Neural cell (in vitro differentiated cells): ENCODE results near the gene SETX.

ENCODE experiments used
- CTCF ChIP-seq: fragments of 450-650 bp; IDR thresholded peaks from 2 replicates; pipeline ENCODE4 v1.5.1; 2014; ENCODE audit warnings: antibody characterized with exemption, mild to moderate bottlenecking, moderate library complexity; ENCODE audit not compliant: poor library complexity, severe bottlenecking
- EP300 ChIP-seq: fragments of 450-650 bp; conservative IDR thresholded peaks from 2 replicates; pipeline ENCODE4 v1.6.1; 2014; ENCODE audit warnings: antibody characterized with exemption, mild to moderate bottlenecking, moderate library complexity; ENCODE audit not compliant: poor library complexity, severe bottlenecking
- REST ChIP-seq: IDR thresholded peaks from 2 replicates; pipeline ENCODE4 v1.6.1; 2012; ENCODE audit warnings: borderline replicate concordance

GRCh38 chr9:132226571-132227430 is 128.0 kb downstream of the SETX start:
- TF ChIP-seq CTCF (no peak), REST (no peak), EP300 (no peak)
